Stimulated activated CD8-positive, alpha-beta memory T cell treated with anti-CD3 and anti-CD28 coated beads, Interleukin-7, amount 100 ng/mL, for 48 hours (primary cell): ENCODE results near the gene CENPT.
"Not testable (repeated sequence)": the region's sequence is repeated elsewhere in the genome, so short reads cannot be mapped to it uniquely, and the experiment has no call there.

Source experiments
- DNase-seq, 2 donors: peaks; one replicate each; pipeline ENCODE4 v3.0.0-alpha.2; 2020; ENCODE audit warnings: low read depth in 1 of 2; ENCODE audit errors: extremely low read depth in 1 of 2

The CENPT gene

GRCh38 chr16:67846320-67847063 lies 1.0 kb downstream of the CENPT start, which contains the start of gene NUTF2:
Gene NUTF2, plus strand, starts transcription at chr16:67846933. Its CDS starts 18,198 bp downstream, at chr16:67865131.
- peak; percentile 92 to 94 for DNase-seq

- no peak for DNase-seq
Measured at GRCh38 chr16:67846063-67846319, 1.5 kb downstream of the CENPT start.

GRCh38 chr16:67845291-67846062 lies 2.0 kb downstream of the CENPT start:
- DNase-seq: no peak

GRCh38 chr16:67844497-67844896 lies 3.0 kb downstream of the CENPT start:
- no peak for DNase-seq

- no peak for DNase-seq
Measured at GRCh38 chr16:67843343-67843765, 4.1 kb downstream of the CENPT start.

GRCh38 chr16:67842509-67843342 lies 4.8 kb downstream of the CENPT start:
- peak; percentile 40 to 44 for DNase-seq

- peak; percentile 77 to 90 for DNase-seq
Measured at GRCh38 chr16:67841816-67842508, 5.5 kb downstream of the CENPT start, which contains the start of gene THAP11. Gene THAP11, plus strand, starts transcription at chr16:67842320. Its CDS starts 235 bp downstream, at chr16:67842555.

GRCh38 chr16:67841198-67841815 lies 6.2 kb downstream of the CENPT start:
- DNase-seq: no peak

GRCh38 chr16:67837811-67838210 lies 9.7 kb downstream of the CENPT start:
- no peak for DNase-seq

GRCh38 chr16:67837190-67837589 lies 10.3 kb downstream of the CENPT start:
- not testable (repeated sequence) for DNase-seq

- DNase-seq: no peak
Measured at GRCh38 chr16:67834242-67834614, 13.3 kb downstream of the CENPT start.

GRCh38 chr16:67833415-67834241 lies 13.9 kb downstream of the CENPT start:
- peak; percentile 78 to 91 for DNase-seq

- no peak for DNase-seq
Measured at GRCh38 chr16:67833030-67833414, 14.5 kb downstream of the CENPT start.

- no peak for DNase-seq
Measured at GRCh38 chr16:67828651-67829050, 18.8 kb downstream of the CENPT start.

- DNase-seq: no peak
Measured at GRCh38 chr16:67825906-67826305, 21.6 kb downstream of the CENPT start.

- no peak for DNase-seq
Measured at GRCh38 chr16:67825119-67825518, 22.4 kb downstream of the CENPT start.

GRCh38 chr16:67822511-67822910 lies 25.0 kb downstream of the CENPT start:
- no peak for DNase-seq

GRCh38 chr16:67820608-67821259 lies 26.8 kb downstream of the CENPT start:
- DNase-seq: no peak

- DNase-seq: no peak
Measured at GRCh38 chr16:67814567-67814966, 32.9 kb downstream of the CENPT start.
